Fibroblast of skin of left biceps (primary cell): Measurements from ENCODE around the gene ZDHHC14.

Experiments
- DNase-seq, 2 experiments: peaks; one replicate each; pipeline ENCODE4 v3.0.0-alpha.2; 2013; ENCODE audit warnings: low read depth in 2 of 2

The ZDHHC14 gene

GRCh38 chr6:157596461-157596860 is 215.5 kb downstream of the ZDHHC14 start:
- no peak for DNase-seq

- no peak for DNase-seq
These were observed 215.9 kb downstream of the ZDHHC14 start for GRCh38 chr6:157596886-157597285.

GRCh38 chr6:157597461-157598312 is 216.7 kb downstream of the ZDHHC14 start:
- DNase-seq, result no peak

GRCh38 chr6:157599191-157599590 is 218.2 kb downstream of the ZDHHC14 start:
- DNase-seq, result no peak

- DNase-seq, result no peak
These were observed 219.8 kb downstream of the ZDHHC14 start for GRCh38 chr6:157600807-157601206.

- DNase-seq, result no peak
These were observed 221.7 kb downstream of the ZDHHC14 start for GRCh38 chr6:157602521-157603295.

- DNase-seq, result no peak
These were observed 222.4 kb downstream of the ZDHHC14 start for GRCh38 chr6:157603314-157603940.

- no peak for DNase-seq
These were observed 223.0 kb downstream of the ZDHHC14 start for GRCh38 chr6:157603971-157604370.

- DNase-seq, result no peak
These were observed 223.8 kb downstream of the ZDHHC14 start for GRCh38 chr6:157604816-157605215.

GRCh38 chr6:157605484-157605883 is 224.5 kb downstream of the ZDHHC14 start:
- DNase-seq, result no peak

- no peak for DNase-seq
These were observed 225.5 kb downstream of the ZDHHC14 start for GRCh38 chr6:157606516-157606915.

GRCh38 chr6:157607317-157608109 is 226.5 kb downstream of the ZDHHC14 start:
- no peak for DNase-seq

- DNase-seq, result no peak
These were observed 227.5 kb downstream of the ZDHHC14 start for GRCh38 chr6:157608221-157609075.

- no peak for DNase-seq
These were observed 228.1 kb downstream of the ZDHHC14 start for GRCh38 chr6:157609117-157609516.

- DNase-seq, result no peak
These were observed 228.6 kb downstream of the ZDHHC14 start for GRCh38 chr6:157609556-157609955.

GRCh38 chr6:157610451-157610999 is 229.5 kb downstream of the ZDHHC14 start:
- DNase-seq, result no peak

- DNase-seq, result no peak
These were observed 230.4 kb downstream of the ZDHHC14 start for GRCh38 chr6:157611406-157611805.

- DNase-seq, result peak; percentile 40 to 45
These were observed 232.1 kb downstream of the ZDHHC14 start for GRCh38 chr6:157613011-157613522.

GRCh38 chr6:157614026-157614568 is 233.1 kb downstream of the ZDHHC14 start:
- DNase-seq, result no peak

GRCh38 chr6:157615420-157615769 is 234.4 kb downstream of the ZDHHC14 start:
- DNase-seq, result no peak
